NCI-H1436 treated with DMSO at 0.1 percent for 48 hours (cell line): ENCODE data around the gene ASB2.

Source experiments
- DNase-seq: peaks from one replicate; lab custom pipeline; 2025; lab: John Stamatoyannopoulos, UW

ASB2 gene

GRCh38 chr14:93929048-93929535, 47.3 kb downstream of the ASB2 start:
- no peak for DNase-seq

DNA sequence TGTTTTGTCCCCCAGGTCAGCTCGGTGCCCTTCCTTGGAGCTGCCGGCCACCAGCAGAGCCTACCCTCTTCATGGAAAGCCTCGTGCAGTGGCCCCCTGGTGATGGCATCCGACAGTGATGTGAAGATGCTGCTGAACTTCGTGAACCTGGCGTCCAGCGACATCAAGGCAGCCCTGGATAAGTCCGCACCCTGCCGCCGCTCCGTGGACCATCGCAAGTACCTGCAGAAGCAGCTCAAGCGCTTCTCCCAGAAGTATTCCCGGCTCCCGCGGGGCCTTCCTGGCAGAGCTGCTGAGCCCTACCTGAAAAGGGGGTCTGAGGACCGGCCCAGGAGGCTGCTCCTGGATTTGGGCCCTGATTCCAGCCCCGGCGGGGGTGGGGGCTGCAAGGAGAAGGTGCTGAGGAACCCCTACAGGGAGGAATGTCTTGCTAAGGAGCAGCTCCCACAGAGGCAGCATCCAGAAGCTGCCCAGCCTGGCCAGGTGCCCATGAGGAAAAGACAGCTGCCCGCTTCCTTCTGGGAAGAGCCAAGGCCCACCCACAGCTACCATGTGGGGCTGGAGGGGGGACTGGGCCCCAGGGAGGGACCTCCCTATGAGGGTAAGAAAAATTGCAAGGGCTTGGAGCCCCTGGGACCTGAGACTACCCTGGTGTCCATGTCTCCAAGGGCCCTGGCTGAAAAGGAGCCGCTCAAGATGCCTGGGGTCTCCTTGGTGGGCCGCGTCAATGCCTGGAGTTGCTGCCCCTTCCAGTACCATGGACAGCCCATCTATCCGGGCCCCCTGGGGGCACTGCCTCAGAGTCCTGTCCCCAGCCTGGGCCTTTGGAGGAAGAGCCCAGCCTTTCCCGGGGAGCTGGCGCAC, 48.0 kb downstream of the ASB2 start:
- no peak for DNase-seq

GRCh38 chr14:93927800-93928145, 48.6 kb downstream of the ASB2 start:
- DNase-seq, result no peak

DNA sequence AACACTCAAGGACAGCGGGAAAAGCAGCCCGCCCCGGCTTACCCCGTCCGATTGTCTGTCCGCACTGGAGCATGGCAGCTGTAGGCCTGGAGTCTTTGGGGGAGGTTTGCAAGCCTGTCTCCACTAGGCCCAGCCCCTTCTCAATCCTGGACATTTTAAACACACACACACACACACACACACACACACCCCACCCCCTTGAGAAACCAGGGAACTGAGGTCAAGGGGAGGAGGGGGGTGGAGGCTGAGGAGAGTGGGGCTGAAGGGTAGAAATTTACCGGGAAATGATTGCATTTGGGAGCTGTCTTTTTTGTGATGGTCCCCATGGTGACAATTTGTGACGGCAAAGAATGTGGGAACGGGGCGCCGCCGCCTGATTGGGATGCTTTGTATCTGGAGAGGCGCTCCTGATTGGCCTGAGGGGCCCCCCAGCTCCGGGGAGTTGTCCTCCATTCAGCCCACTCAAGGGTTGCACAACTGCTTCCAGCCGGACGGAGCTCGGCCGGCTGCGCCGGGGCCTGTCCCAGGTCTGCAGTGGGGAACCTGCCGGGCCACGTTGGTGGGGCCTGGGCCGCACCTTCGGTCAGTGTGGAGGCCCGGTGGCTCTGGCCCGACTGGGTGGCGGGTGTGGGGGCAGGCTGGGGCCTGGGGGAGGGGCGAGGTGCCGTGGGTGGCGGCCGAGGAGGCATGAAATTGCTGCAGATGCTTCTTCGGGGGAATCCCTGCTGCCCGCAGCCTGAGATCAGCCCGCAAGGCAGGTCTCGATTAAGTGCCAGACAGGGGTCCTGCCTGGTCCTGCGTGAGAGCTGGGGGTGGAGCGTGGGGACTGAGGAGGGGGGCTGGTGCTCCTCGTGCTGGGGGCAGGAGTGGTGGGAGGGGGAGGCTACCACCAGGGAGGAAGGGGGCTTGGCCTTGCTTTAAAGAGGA, 49.2 kb downstream of the ASB2 start, which contains the start of gene FAM181A:
Gene FAM181A (plus strand): TSS at position 472 of the 927 bp plus-strand sequence. CDS start 942 bp downstream, outside the sequence.
- no peak for DNase-seq

GRCh38 chr14:93926245-93926872, 50.0 kb downstream of the ASB2 start:
- no peak for DNase-seq

GRCh38 chr14:93925374-93925895, 50.9 kb downstream of the ASB2 start:
- DNase-seq, result no peak

DNA sequence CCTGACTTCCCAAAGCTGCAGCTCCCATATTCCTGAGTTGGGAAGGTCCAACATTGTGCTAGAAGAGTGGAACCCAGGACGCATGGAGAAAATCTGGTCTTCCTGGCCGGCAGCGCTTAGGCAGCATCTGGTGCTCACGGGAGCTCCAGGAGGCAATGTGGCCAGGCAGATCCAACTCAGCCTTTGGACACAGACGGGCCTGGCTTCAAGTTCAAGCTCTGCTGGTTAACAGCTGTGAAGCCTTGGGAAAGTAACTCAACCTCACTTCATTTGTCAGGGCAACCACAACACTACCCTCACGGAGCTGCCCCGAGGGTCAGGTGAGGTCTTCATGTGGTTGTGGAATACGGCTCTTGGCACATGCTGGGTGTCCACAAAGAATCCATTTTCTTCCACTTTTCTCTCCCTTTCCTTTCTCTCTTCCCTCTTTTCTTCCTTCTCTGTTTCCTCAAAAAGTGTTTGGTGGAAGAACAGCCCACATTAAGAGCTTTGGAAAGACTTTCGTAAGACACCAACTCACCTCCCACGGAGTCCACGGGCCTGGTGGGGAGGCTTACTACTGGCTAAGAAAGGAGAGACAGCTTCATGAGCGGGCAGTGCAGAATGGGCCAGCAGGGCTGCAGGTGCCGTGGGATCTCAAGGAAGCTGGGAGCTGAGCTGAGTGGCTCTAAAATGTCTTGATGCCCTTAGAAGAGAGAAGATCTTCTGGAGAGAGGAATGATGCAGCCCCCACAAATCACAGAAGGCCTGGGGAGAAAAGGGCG, 51.6 kb downstream of the ASB2 start:
- DNase-seq, result no peak

DNA sequence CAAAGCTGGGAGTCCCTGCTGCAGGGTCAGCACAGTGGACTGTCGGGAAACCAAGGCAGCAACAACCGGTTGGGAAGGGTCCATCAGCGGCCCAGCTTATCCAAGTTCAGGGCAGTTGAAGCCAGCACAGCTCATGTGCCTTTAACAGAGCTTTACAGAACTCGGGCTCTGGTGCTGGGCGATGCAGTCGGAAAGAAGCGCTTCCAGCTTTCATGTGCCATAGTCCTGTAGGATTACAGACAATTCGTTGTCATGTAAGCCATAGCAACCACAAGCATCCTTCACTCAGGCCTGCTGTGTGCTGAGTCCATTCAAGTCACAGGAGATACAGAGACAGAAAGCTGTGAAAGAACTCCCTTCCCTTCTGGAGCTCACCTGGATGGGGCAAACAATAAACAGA, 52.7 kb downstream of the ASB2 start:
- DNase-seq, result no peak

DNA sequence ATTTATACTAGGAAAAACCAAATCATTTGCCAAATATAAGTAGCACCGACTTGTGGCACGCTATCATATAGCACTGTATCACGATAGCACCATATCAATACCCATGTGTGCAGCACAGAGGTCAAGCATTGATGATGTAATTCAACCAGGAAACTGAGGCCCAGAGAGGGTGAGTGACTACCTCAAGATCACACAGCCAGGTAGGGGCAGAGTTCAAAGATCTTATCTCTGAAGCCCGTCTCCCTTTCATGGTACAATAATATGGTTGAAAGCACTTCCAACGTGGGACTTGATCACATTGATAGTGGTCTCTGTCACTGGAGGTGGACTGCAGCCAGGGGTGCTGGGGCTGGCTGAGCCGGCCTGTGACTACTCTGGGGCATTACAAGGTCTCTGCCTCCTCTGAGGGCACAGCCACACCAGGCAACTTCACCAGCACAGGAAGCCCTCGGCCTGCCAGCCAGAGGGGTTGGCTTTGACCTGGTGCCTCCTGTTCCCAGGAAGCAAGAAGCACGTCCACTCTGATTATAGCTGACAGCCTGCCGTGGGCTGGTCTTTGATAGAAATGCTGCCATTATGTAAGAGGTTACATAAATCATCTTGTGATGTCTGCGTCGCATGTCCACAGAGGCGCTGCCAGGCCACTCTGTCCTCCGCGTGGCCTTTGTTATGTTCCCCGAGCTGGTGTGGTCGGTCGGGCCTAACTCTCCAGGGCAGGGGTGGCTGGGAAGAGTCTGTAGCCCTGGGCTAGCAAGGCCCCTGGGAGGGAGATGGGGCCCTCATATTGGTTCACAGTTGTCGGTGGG, 55.2 kb downstream of the ASB2 start:
- DNase-seq, result no peak

DNA sequence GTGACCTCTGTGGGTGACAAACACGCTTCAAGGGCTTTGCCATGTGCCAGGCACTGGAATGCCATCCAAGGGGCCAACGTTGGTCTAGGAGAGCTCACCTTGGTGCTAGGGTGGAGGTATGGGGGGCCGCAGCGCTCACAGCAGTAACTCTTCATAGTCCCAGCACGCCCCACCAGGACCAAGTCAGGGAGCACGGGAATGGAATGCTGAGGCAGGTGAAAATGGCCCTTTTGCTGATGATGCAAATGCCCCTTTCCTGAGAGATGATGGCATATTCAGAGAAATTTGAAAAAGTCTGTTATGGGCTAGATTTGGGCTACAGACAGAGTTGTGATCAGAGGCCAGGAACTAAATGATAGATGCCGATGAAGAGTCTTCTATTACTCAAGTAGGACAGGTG, 59.2 kb downstream of the ASB2 start:
- DNase-seq, result no peak

GRCh38 chr14:93916498-93916897, 59.9 kb downstream of the ASB2 start:
- no peak for DNase-seq

DNA sequence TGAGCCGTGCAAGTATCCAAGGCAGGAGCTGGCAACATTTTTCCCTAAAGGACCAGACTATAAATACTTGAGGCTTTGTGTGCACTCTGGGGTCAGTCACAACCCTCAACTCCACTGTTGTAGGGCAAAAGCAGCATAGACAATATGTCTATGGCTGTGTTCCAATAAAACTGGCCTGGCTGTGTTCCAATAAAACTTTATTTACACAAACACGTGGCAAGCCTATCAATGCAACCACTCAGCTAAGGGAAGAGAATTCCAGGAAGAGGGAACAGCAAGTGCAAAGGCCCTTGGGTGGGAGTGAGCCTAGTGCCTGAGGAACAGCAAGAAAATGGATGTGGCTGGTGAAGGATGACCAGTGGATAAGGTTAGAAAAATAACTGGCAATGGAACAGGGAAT, 60.6 kb downstream of the ASB2 start:
- no peak for DNase-seq

GRCh38 chr14:93915070-93915705, 61.2 kb downstream of the ASB2 start:
- no peak for DNase-seq

DNA sequence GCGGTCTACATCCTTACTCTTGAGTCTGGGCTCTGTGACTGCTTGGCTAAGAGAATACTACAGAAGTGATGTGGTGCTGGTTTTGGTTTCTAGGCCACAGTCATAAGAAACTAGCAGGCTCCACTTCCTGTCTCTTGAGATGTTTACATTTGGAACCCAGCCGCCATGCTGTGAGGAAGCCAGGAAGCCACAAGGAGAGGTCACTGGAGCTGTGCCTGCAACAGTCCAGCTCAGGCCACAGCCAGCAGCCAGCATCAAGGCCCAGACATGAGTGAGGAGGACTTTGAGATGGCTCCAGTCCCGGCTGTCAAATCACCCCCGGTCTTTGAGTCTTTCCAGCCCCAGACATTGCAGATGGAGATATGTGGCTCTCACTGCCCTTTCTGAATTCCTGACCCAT, 62.1 kb downstream of the ASB2 start:
- DNase-seq, result no peak

- no peak for DNase-seq
Measured at GRCh38 chr14:93912782-93913181, 63.6 kb downstream of the ASB2 start.

DNA sequence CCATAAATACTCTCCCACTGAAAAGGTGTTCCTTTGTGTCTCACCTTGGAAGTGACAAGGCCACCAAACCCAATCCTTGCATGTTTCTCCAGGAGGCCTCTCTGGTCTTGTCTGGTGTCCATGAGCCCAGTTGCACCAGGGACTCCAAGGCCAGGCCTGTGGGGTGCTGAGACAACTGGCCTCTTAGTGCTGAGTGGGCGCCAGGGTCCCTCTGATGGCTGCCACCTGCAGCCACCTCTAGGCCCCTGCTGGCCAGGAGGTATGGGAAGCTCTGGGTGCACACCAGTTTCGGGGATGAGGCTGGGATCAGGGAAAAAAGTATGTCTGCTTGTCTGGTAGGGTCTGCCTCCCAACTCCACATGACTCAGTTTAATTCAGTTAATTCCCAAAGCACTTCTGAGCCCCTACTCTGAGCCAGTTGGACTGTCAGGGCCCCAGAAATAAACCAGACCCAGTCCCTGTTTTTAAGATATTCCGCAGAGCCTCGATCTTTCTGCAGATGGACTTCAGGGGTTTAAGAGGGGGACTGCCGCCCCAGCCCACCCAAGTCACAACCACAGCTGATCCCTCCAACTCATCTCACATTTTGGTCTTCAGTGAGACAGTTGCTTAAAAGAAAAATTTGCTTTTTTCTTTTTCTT, 64.3 kb downstream of the ASB2 start:
- DNase-seq, result no peak

DNA sequence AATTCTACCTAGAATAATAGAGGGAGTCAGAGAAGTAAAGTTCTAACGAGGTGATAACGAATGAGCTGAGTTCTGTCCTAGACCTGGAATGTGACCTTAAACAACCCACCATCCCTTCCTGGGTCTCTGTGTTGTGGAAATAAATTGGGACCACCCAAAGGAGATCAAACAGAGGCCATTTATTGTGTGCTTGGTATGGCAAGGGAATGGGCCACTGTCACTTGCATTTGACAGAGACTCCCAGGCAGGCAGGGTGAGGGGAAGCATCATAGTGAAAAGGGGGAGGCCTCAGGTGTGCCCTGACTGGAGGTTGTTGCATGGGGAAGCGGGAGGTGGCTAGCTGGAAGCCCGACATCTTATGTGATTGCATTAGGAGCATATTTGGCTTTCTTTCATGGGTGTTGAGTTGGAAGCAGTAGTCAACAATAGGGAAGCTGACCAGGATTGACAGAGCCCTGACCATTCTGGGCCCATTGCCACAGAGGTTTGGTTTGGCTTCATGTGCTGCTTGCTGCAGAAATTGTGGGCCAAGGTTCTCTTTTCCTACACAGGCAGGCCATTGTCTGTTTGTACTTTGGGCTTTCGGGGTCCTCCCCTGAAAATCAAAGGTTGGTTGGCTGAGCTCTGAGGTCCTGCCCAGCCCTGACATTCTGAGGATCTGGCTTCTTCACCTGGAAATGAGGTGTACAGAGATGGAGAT, 66.8 kb downstream of the ASB2 start:
- no peak for DNase-seq
